ENCODE data around the gene TMEM184C.

Gene TMEM184C

GRCh38 chr4:147599769-147600168 is 17.4 kb upstream of the TMEM184C start:
- no peak for DNase-seq

- DNase-seq: no peak
Measured at GRCh38 chr4:147605499-147605898, 11.7 kb upstream of the TMEM184C start.

GRCh38 chr4:147607471-147607870 is 9.7 kb upstream of the TMEM184C start:
- no peak for DNase-seq

GRCh38 chr4:147610686-147611085 is 6.5 kb upstream of the TMEM184C start:
- DNase-seq: no peak

- no peak for DNase-seq
Measured at GRCh38 chr4:147616849-147617172, 386 bp upstream of the TMEM184C start.

GRCh38 chr4:147617841-147618691 is 869 bp downstream of the TMEM184C start:
- DNase-seq: no peak

- DNase-seq: no peak
Measured at GRCh38 chr4:147620315-147620714, 3.1 kb downstream of the TMEM184C start.

- no peak for DNase-seq
Measured at GRCh38 chr4:147625733-147626132, 8.5 kb downstream of the TMEM184C start.

GRCh38 chr4:147626903-147627302 is 9.7 kb downstream of the TMEM184C start:
- DNase-seq: no peak

- no peak for DNase-seq
Measured at GRCh38 chr4:147628415-147628814, 11.2 kb downstream of the TMEM184C start.

- no peak for DNase-seq
Measured at GRCh38 chr4:147629783-147630730, 12.9 kb downstream of the TMEM184C start.

GRCh38 chr4:147633113-147633512 is 15.9 kb downstream of the TMEM184C start:
- no peak for DNase-seq

- DNase-seq: no peak
Measured at GRCh38 chr4:147633643-147634042, 16.4 kb downstream of the TMEM184C start.

GRCh38 chr4:147635348-147635747 is 18.2 kb downstream of the TMEM184C start:
- DNase-seq: no peak

- DNase-seq: no peak
Measured at GRCh38 chr4:147638365-147638764, 21.2 kb downstream of the TMEM184C start.

GRCh38 chr4:147638942-147639341 is 21.7 kb downstream of the TMEM184C start:
- DNase-seq: no peak

- no peak for DNase-seq
Measured at GRCh38 chr4:147639388-147639787, 22.2 kb downstream of the TMEM184C start.

- no peak for DNase-seq
Measured at GRCh38 chr4:147640331-147640730, 23.1 kb downstream of the TMEM184C start.

- no peak for DNase-seq
Measured at GRCh38 chr4:147643616-147644015, 26.4 kb downstream of the TMEM184C start.

GRCh38 chr4:147644471-147644870 is 27.3 kb downstream of the TMEM184C start:
- DNase-seq: no peak

- no peak for DNase-seq
Measured at GRCh38 chr4:147645099-147645498, 27.9 kb downstream of the TMEM184C start.

GRCh38 chr4:147648656-147649055 is 31.5 kb downstream of the TMEM184C start:
- no peak for DNase-seq

GRCh38 chr4:147651563-147651962 is 34.4 kb downstream of the TMEM184C start:
- DNase-seq: no peak

- no peak for DNase-seq
Measured at GRCh38 chr4:147655639-147656038, 38.4 kb downstream of the TMEM184C start.
